Adrenal gland (tissue), 19 donors: Measurements from ENCODE around the gene MRPS10. TPM values are rescaled to one million over a fixed set of nuclear protein-coding genes. Genes with fewer than 3 reads are reported as not detected.

Experiments
- DNase-seq, 7 donors: peaks; one replicate each; pipeline ENCODE4 v3.0.0-alpha.2; 2019 to 2020
- H3K27ac ChIP-seq, 5 donors: fragments of 200-600 bp; sonication (generic) in 4 of 5; 1 replicate in 3 of 5; 2 replicates in 2 of 5; pipeline versions ENCODE4 v1.5.1 to v1.8.0; 2016 to 2020; ENCODE audit warnings: mild to moderate bottlenecking in 1 of 5
- H3K27me3 ChIP-seq: fragments of 200-600 bp; 2 replicates; pipeline ENCODE4 v1.8.0; 2021
- H3K36me3 ChIP-seq, 2 donors: fragments of 200-600 bp; replicated peaks in 1 of 2; 1 replicate in 1 of 2; 2 replicates in 1 of 2; pipeline versions ENCODE4 v1.5.1 to v1.8.0; 2018 to 2022
- H3K4me1 ChIP-seq, 2 donors: fragments of 200-600 bp; replicated peaks in 1 of 2; 1 replicate in 1 of 2; 2 replicates in 1 of 2; pipeline versions ENCODE4 v1.5.1 to v1.8.0; 2018 to 2021
- H3K4me3 ChIP-seq, 4 donors: fragments of 200-600 bp; sonication (generic) in 3 of 4; one replicate each; pipeline ENCODE4 v1.5.1; 2016 to 2018
- H3K9me3 ChIP-seq, 3 donors: fragments of 200-600 bp; sonication (generic) in 1 of 3; replicated peaks in 1 of 3; 1 replicate in 2 of 3; 2 replicates in 1 of 3; pipeline versions ENCODE4 v1.5.1 to v1.8.0; 2016 to 2021
- CTCF ChIP-seq, 6 experiments: fragments of 450-650 bp in 4 of 6; fragments of 200-600 bp in 2 of 6; sonication (generic) in 1 of 6; IDR thresholded peaks; 1 replicate in 5 of 6; 2 replicates in 1 of 6; pipeline versions ENCODE4 v1.5.1 to v1.8.0; 2016 to 2021; ENCODE audit warnings: antibody characterized with exemption in 6 of 6, mild to moderate bottlenecking in 2 of 6, moderate library complexity in 1 of 6
- POLR2A ChIP-seq, 2 donors: fragments of 450-650 bp; IDR thresholded peaks; one replicate each; pipeline ENCODE4 v1.6.1; 2017; ENCODE audit warnings: antibody characterized with exemption in 2 of 2, mild to moderate bottlenecking in 2 of 2, moderate library complexity in 1 of 2
- WGBS, 4 donors: extraction: QIAGEN DNeasy Blood & Tissue Kit in 2 of 4; methylation state at CpG; one replicate each; pipeline versions ENCODE4 v1.1.5 to v1.1.7; 2013 to 2017; 5-methylcytosine and 5-hydroxymethylcytosine counted together
- intact Hi-C, 2 donors: fragments of 100-400 bp; cut with DNase I; formaldehyde crosslinking; loops; one replicate each; pipeline versions ENCODE4 v1.14.1 to v1.15.0; 2022 to 2023
- long read RNA-seq, 10 donors: library from polyadenylated mRNA in 3 of 10; unstranded in 2 of 10; stranded (forward) in 1 of 10; transcript quantifications; one replicate each; pipeline ENCODE4 v2.0.0 and lab custom pipeline, GENCODE V29; 2021 to 2026
- polyA plus RNA-seq, 3 donors: library from polyadenylated mRNA; stranded (reverse); fragments of 200-250 nt in 2 of 3; fragments of 350-450 nt in 1 of 3; fragmentation: Illumina TruSeq in 1 of 3; extraction: RNeasy Lipid Tissue Mini Kit (QIAGEN cat#74804) in 1 of 3; gene quantifications; one replicate each; pipeline ENCODE4 v1.2.3, GENCODE V29; 2013 to 2014
- total RNA-seq, 9 donors: library from RNA; depleted of rRNA in 4 of 9; stranded (reverse); fragments of >200 nt in 4 of 9; fragments of 120-200 nt in 1 of 9; fragmentation: NEBNext Ultra II Directional in 1 of 9; extraction: Animal tissue kit (Norgen Biotek cat#: 25700) in 1 of 9; gene quantifications; one replicate each; pipeline versions ENCODE4 v1.1.0 to v1.2.4, GENCODE V29; 2013 to 2023
- donor health status: healthy with polysubstance abuse.
- donor health status: Bipolar disorder and iron deficiency.
- donor health status: DM: yes; HTN: yes; CAD: no.
- donor health status: DM: no; HTN: no; CAD: no.
- donor health status: DM: no; HTN: no; CAD: no.
- donor health status: DM: yes; HTN: yes; CAD: no.

MRPS10 gene
- total RNA-seq (10 to 100 TPM; 25.5 to 43.2 (median 34.3) TPM), polyA plus RNA-seq (10 to 100 TPM; 14.7 to 67.4 (median 15.2) TPM)
- long read RNA-seq, donor 1, transcript MRPS10-201 (7 exons, 2,110 nt): major isoform, 26 of 31 reads
- long read RNA-seq, donor 1, partial matches to known transcripts: 5 of 31 reads
- long read RNA-seq, donor 1, other reads (novel, unspliced or antisense): 0 of 31 reads
- long read RNA-seq, donor 2, transcript MRPS10-201 (7 exons, 2,110 nt): major isoform, 16 of 16 reads
- long read RNA-seq, donor 2, partial matches to known transcripts: 0 of 16 reads
- long read RNA-seq, donor 2, other reads (novel, unspliced or antisense): 0 of 16 reads
- long read RNA-seq, donor 3, transcript MRPS10-201 (7 exons, 2,110 nt): major isoform, 16 of 16 reads
- long read RNA-seq, donor 3, partial matches to known transcripts: 0 of 16 reads
- long read RNA-seq, donor 3, other reads (novel, unspliced or antisense): 0 of 16 reads
- long read RNA-seq, donor 4, transcript MRPS10-201 (7 exons, 2,110 nt): major isoform, 32 of 36 reads
- long read RNA-seq, donor 4, partial matches to known transcripts: 2 of 36 reads
- long read RNA-seq, donor 4, other reads (novel, unspliced or antisense): 2 of 36 reads
- long read RNA-seq, donor 5, transcript MRPS10-201 (7 exons, 2,110 nt): major isoform, 74 of 95 reads
- long read RNA-seq, donor 5, partial matches to known transcripts: 0 of 95 reads
- long read RNA-seq, donor 5, other reads (novel, unspliced or antisense): 21 of 95 reads
- long read RNA-seq, donor 6, transcript MRPS10-201 (7 exons, 2,110 nt): major isoform, 22 of 27 reads
- long read RNA-seq, donor 6, partial matches to known transcripts: 0 of 27 reads
- long read RNA-seq, donor 6, other reads (novel, unspliced or antisense): 5 of 27 reads
- long read RNA-seq, donor 7, transcript MRPS10-201 (7 exons, 2,110 nt): major isoform, 11 of 11 reads
- long read RNA-seq, donor 7, partial matches to known transcripts: 0 of 11 reads
- long read RNA-seq, donor 7, other reads (novel, unspliced or antisense): 0 of 11 reads
- long read RNA-seq, donor 8, transcript MRPS10-201 (7 exons, 2,110 nt): major isoform, 21 of 21 reads
- long read RNA-seq, donor 8, partial matches to known transcripts: 0 of 21 reads
- long read RNA-seq, donor 8, other reads (novel, unspliced or antisense): 0 of 21 reads
- long read RNA-seq, donor 9, transcript MRPS10-201 (7 exons, 2,110 nt): major isoform, 17 of 17 reads
- long read RNA-seq, donor 9, partial matches to known transcripts: 0 of 17 reads
- long read RNA-seq, donor 9, other reads (novel, unspliced or antisense): 0 of 17 reads
- long read RNA-seq, donor 10, transcript MRPS10-201 (7 exons, 2,110 nt): major isoform, 19 of 19 reads
- long read RNA-seq, donor 10, partial matches to known transcripts: 0 of 19 reads
- long read RNA-seq, donor 10, other reads (novel, unspliced or antisense): 0 of 19 reads

GRCh38 chr6:42217519-42218367 lies at the start of gene MRPS10:
MRPS10 (minus strand) TSS chr6:42217861; CDS start chr6:42217849, 12 bp downstream.
- TF ChIP-seq POLR2A (IDR thresholded peaks at IDR 0.05) (peak; percentile 73 to 74), CTCF (IDR thresholded peaks at IDR 0.05) (no peak)
- Histone ChIP-seq H3K4me1 (peaks cover 8 to 9% of the 10 kb centered on the region in 2 donors), H3K9me3 (no peaks in the 10 kb centered on the region), H3K27ac (peak within 1 kb of the TSS; percentile 12 to 86 (median 54)), H3K4me3 (peak within 1 kb of the TSS; percentile 8 to 84 (median 78)), H3K27me3 (no peaks in the 10 kb centered on the region), H3K36me3 (peaks cover 0 to 15% of the 10 kb centered on the region in 2 donors)
- DNase-seq: peak; percentile 90 to 98 (median 95)
- WGBS, 4 donors: 7 to 12% (median 8%) methylated on average over 17 to 29 of the region's 29 CpGs
- intact Hi-C loops: loop anchor here (5.0 kb wide), 2 partner anchors 140 to 330 kb away; no protein-coding TSS in a partner anchor

GRCh38 chr6:42266538-42266937 lies 48.9 kb upstream of the MRPS10 start:
- Histone ChIP-seq H3K4me3 (no peak overlapping the region), H3K36me3 (peaks cover 0 to 8% of the 10 kb centered on the region in 2 donors), H3K27ac (no peak overlapping the region), H3K4me1 (no peaks in the 10 kb centered on the region), H3K9me3 (no peaks in the 10 kb centered on the region), H3K27me3 (no peaks in the 10 kb centered on the region)
- intact Hi-C loops: no loop called here
- 70 to 85% (median 79%) methylated on average over 1 of the region's 1 CpG for WGBS, 4 donors
- DNase-seq: no peak
- TF ChIP-seq CTCF (IDR thresholded peaks at IDR 0.05) (no peak), POLR2A (IDR thresholded peaks at IDR 0.05) (no peak)

- intact Hi-C loops: no loop called here
- no peaks in the 10 kb centered on the region for H3K9me3 ChIP-seq
- H3K36me3 ChIP-seq: peaks cover 0 to 8% of the 10 kb centered on the region in 2 donors
- H3K27me3 ChIP-seq: no peaks in the 10 kb centered on the region
- no peak for DNase-seq
- WGBS, 4 donors: 85 to 91% (median 88%) methylated on average over 5 of the region's 5 CpGs
- peak overlapping the region in 1 of 5 donors; percentile 60 for H3K27ac ChIP-seq
- H3K4me1 ChIP-seq: no peaks in the 10 kb centered on the region
- no peak for TF ChIP-seq CTCF (IDR thresholded peaks at IDR 0.05)
- no peak for TF ChIP-seq POLR2A (IDR thresholded peaks at IDR 0.05)
- H3K4me3 ChIP-seq: no peak overlapping the region
Observed at GRCh38 chr6:42264852-42265390, 47.3 kb upstream of the MRPS10 start.
